Fibroblast of lung (primary cell): ENCODE results near the gene ZMYM4.

ENCODE experiments used
- EZH2 ChIP-seq: IDR thresholded peaks from 2 replicates; pipeline ENCODE4 v1.5.1; 2012; ENCODE audit warnings: low read length, control low read depth, mild to moderate bottlenecking; ENCODE audit errors: missing control alignments
- TF ChIP-seq, protein P1 (sequence below), 2 donors: IDR thresholded peaks in 1 of 2; conservative IDR thresholded peaks in 1 of 2; 1 replicate in 1 of 2; 2 replicates in 1 of 2; pipeline ENCODE4 v1.5.1; 2011 to 2012; ENCODE audit warnings: low read length in 2 of 2, control low read depth in 1 of 2, inconsistent platforms in 1 of 2, low read depth in 1 of 2, mild to moderate bottlenecking in 1 of 2

- TF ChIP-seq, protein P1, sequence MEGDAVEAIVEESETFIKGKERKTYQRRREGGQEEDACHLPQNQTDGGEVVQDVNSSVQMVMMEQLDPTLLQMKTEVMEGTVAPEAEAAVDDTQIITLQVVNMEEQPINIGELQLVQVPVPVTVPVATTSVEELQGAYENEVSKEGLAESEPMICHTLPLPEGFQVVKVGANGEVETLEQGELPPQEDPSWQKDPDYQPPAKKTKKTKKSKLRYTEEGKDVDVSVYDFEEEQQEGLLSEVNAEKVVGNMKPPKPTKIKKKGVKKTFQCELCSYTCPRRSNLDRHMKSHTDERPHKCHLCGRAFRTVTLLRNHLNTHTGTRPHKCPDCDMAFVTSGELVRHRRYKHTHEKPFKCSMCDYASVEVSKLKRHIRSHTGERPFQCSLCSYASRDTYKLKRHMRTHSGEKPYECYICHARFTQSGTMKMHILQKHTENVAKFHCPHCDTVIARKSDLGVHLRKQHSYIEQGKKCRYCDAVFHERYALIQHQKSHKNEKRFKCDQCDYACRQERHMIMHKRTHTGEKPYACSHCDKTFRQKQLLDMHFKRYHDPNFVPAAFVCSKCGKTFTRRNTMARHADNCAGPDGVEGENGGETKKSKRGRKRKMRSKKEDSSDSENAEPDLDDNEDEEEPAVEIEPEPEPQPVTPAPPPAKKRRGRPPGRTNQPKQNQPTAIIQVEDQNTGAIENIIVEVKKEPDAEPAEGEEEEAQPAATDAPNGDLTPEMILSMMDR (conservative IDR thresholded peaks at IDR 0.05 in 1 of 2, IDR thresholded peaks at IDR 0.05 in 1 of 2; ENCODE audit: low read depth in 1 of 2, low read length in 2 of 2), result no peak
- TF ChIP-seq EZH2, result no peak
These were observed 47.1 kb downstream of the ZMYM4 start for GRCh38 chr1:35315649-35316048.
